CD14-positive monocyte (primary cell): Measurements from ENCODE around the gene GNG4. TPM values are rescaled to one million over a fixed set of nuclear protein-coding genes. Genes with fewer than 3 reads are reported as not detected.

ENCODE experiments used
- DNase-seq, 3 donors: peaks; one replicate each; pipeline ENCODE4 v3.0.0-alpha.2; 2011 to 2022
- H2AFZ ChIP-seq: 2 replicates; pipeline ENCODE4 v1.6.0; 2012; ENCODE audit warnings: mild to moderate bottlenecking, low read depth, low read length, inconsistent platforms; ENCODE audit not compliant: insufficient read depth, poor library complexity, severe bottlenecking
- H3K27ac ChIP-seq, 2 donors: 1 replicate in 1 of 2; 2 replicates in 1 of 2; pipeline ENCODE4 v1.5.1; 2012 to 2013; ENCODE audit warnings: low read length in 2 of 2, control low read depth in 1 of 2, inconsistent platforms in 1 of 2, low read depth in 1 of 2, mild to moderate bottlenecking in 1 of 2
- H3K27me3 ChIP-seq, 2 donors: one replicate each; pipeline versions ENCODE4 v1.6.0 to v1.6.1; 2011 to 2013; ENCODE audit warnings: low read length in 2 of 2; ENCODE audit not compliant: control insufficient read depth in 2 of 2, insufficient read depth in 2 of 2
- H3K36me3 ChIP-seq, 2 donors: replicated peaks in 1 of 2; 1 replicate in 1 of 2; 2 replicates in 1 of 2; pipeline versions ENCODE4 v1.5.1 to v1.6.1; 2012 to 2013; ENCODE audit warnings: low read length in 2 of 2, control low read depth in 1 of 2, inconsistent platforms in 1 of 2, mild to moderate bottlenecking in 1 of 2; ENCODE audit not compliant: insufficient read depth in 2 of 2, control insufficient read depth in 1 of 2
- H3K4me1 ChIP-seq, 2 donors: 1 replicate in 1 of 2; 2 replicates in 1 of 2; pipeline versions ENCODE4 v1.5.1 to v1.6.1; 2012 to 2013; ENCODE audit warnings: low read length in 2 of 2, control low read depth in 1 of 2, inconsistent platforms in 1 of 2, mild to moderate bottlenecking in 1 of 2, moderate library complexity in 1 of 2; ENCODE audit not compliant: insufficient read depth in 2 of 2, control insufficient read depth in 1 of 2
- H3K4me2 ChIP-seq: replicated peaks from 2 replicates; pipeline ENCODE3; 2012; ENCODE audit warnings: low read length, moderate library complexity, mild to moderate bottlenecking; ENCODE audit not compliant: poor library complexity, severe bottlenecking; ENCODE audit errors: extremely low read depth
- H3K4me3 ChIP-seq, 3 experiments: fragments of 200-600 bp in 1 of 3; sonication (generic) in 1 of 3; replicated peaks in 1 of 3; 1 replicate in 2 of 3; 2 replicates in 1 of 3; pipeline ENCODE4 v1.5.1; 2011 to 2013; ENCODE audit warnings: low read length in 3 of 3, mild to moderate bottlenecking in 3 of 3, control low read depth in 2 of 3, low read depth in 2 of 3, inconsistent platforms in 1 of 3, moderate library complexity in 1 of 3
- H3K79me2 ChIP-seq: 2 replicates; pipeline ENCODE4 v1.6.0; 2012; ENCODE audit warnings: mild to moderate bottlenecking, control low read depth, inconsistent platforms, low read length, moderate library complexity; ENCODE audit not compliant: insufficient read depth
- H3K9ac ChIP-seq: 2 replicates; pipeline ENCODE4 v1.6.0; 2017; ENCODE audit warnings: low read length, mild to moderate bottlenecking; ENCODE audit not compliant: insufficient read depth, poor library complexity, severe bottlenecking
- H3K9me3 ChIP-seq, 2 donors: replicated peaks in 1 of 2; 1 replicate in 1 of 2; 2 replicates in 1 of 2; pipeline versions ENCODE4 v1.5.1 to v1.6.1; 2012 to 2013; ENCODE audit warnings: low read length in 2 of 2, control low read depth in 1 of 2; ENCODE audit not compliant: control insufficient read depth in 1 of 2, insufficient read depth in 1 of 2
- H4K20me1 ChIP-seq: 2 replicates; pipeline ENCODE4 v1.6.0; 2012; ENCODE audit warnings: mild to moderate bottlenecking, low read length, control low read depth, moderate library complexity; ENCODE audit not compliant: insufficient read depth
- H3K27ac Mint-ChIP-seq, 7 donors: one replicate each; pipeline ENCODE4 v1.8.0; 2020; ENCODE audit warnings: mild to moderate bottlenecking in 7 of 7, mixed read lengths in 7 of 7, moderate library complexity in 6 of 7, inconsistent platforms in 2 of 7
- H3K27me3 Mint-ChIP-seq, 3 donors: one replicate each; pipeline ENCODE4 v1.8.0; 2021 to 2022; ENCODE audit warnings: low read depth in 3 of 3, mild to moderate bottlenecking in 3 of 3, mixed read lengths in 3 of 3, moderate library complexity in 3 of 3, inconsistent platforms in 1 of 3
- H3K36me3 Mint-ChIP-seq, 2 donors: one replicate each; pipeline ENCODE4 v1.8.0; 2020; ENCODE audit warnings: mixed read lengths in 2 of 2, inconsistent platforms in 1 of 2, mild to moderate bottlenecking in 1 of 2
- H3K4me1 Mint-ChIP-seq: one replicate; pipeline ENCODE4 v1.8.0; 2020; ENCODE audit warnings: mild to moderate bottlenecking, mixed read lengths
- H3K4me3 Mint-ChIP-seq, 2 donors: one replicate each; pipeline ENCODE4 v1.8.0; 2020; ENCODE audit warnings: mild to moderate bottlenecking in 2 of 2, mixed read lengths in 2 of 2, moderate library complexity in 1 of 2
- H3K9me3 Mint-ChIP-seq, 7 donors: one replicate each; pipeline ENCODE4 v1.8.0; 2020 to 2022; ENCODE audit warnings: mixed read lengths in 7 of 7, mild to moderate bottlenecking in 6 of 7, moderate library complexity in 6 of 7, inconsistent platforms in 2 of 7
- WGBS: methylation state at CpG from one replicate; pipeline ENCODE4 v1.1.5; 2013; ENCODE audit warnings: missing lambda C conversion rate; ENCODE audit not compliant: insufficient coverage; 5-methylcytosine and 5-hydroxymethylcytosine counted together
- intact Hi-C, 2 donors: fragments of 100-400 bp; cut with micrococcal nuclease; formaldehyde crosslinking; loops; one replicate each; pipeline versions ENCODE4 v1.15.0 to v1.15.1; 2023
- polyA plus RNA-seq, 3 donors: library from polyadenylated mRNA; depleted of rRNA in 1 of 3; unstranded in 2 of 3; stranded (reverse) in 1 of 3; fragments of 300-500 nt in 2 of 3; fragments of >200 nt in 1 of 3; fragmentation: Illumina TruSeq in 2 of 3; gene quantifications; 1 replicate in 2 of 3; 2 replicates in 1 of 3; pipeline ENCODE4 v1.2.3, GENCODE V29; 2012 to 2021
- TF ChIP-seq, protein P1 (sequence below): fragments of 200-600 bp; IDR thresholded peaks from one replicate; pipeline ENCODE4 v1.8.0; 2022; ENCODE audit warnings: antibody characterized with exemption, mild to moderate bottlenecking

GNG4 gene
- polyA plus RNA-seq, 3 donors: not detected

- Histone ChIP-seq H3K4me3 (no peak overlapping the region), H4K20me1 (no peaks in the 10 kb centered on the region), H3K79me2 (no peaks in the 10 kb centered on the region), H3K4me2 (no peak overlapping the region), H3K9ac (no peak overlapping the region), H3K36me3 (no peaks in the 10 kb centered on the region), H3K27ac (no peak overlapping the region), H3K4me1 (no peaks in the 10 kb centered on the region), H3K27me3 (no peaks in the 10 kb centered on the region), H3K9me3 (no peaks in the 10 kb centered on the region), H2AFZ (no peak overlapping the region)
- H3K27me3 Mint-ChIP-seq: peaks cover 6 to 16% (median 8%) of the 10 kb centered on the region in 3 donors
- peaks cover 0 to 3% (median 0%) of the 10 kb centered on the region in 7 donors for H3K9me3 Mint-ChIP-seq
- peaks cover 5% of the 10 kb centered on the region for H3K4me1 Mint-ChIP-seq
- intact Hi-C loops: no loop called here
- no peak overlapping the region for H3K4me3 Mint-ChIP-seq
- H3K27ac Mint-ChIP-seq: no peak overlapping the region
- TF ChIP-seq, protein P1, sequence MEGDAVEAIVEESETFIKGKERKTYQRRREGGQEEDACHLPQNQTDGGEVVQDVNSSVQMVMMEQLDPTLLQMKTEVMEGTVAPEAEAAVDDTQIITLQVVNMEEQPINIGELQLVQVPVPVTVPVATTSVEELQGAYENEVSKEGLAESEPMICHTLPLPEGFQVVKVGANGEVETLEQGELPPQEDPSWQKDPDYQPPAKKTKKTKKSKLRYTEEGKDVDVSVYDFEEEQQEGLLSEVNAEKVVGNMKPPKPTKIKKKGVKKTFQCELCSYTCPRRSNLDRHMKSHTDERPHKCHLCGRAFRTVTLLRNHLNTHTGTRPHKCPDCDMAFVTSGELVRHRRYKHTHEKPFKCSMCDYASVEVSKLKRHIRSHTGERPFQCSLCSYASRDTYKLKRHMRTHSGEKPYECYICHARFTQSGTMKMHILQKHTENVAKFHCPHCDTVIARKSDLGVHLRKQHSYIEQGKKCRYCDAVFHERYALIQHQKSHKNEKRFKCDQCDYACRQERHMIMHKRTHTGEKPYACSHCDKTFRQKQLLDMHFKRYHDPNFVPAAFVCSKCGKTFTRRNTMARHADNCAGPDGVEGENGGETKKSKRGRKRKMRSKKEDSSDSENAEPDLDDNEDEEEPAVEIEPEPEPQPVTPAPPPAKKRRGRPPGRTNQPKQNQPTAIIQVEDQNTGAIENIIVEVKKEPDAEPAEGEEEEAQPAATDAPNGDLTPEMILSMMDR: no peak
- no peak for DNase-seq
- no peaks in the 10 kb centered on the region for H3K36me3 Mint-ChIP-seq
- 100% methylated on average over 1 of the region's 3 CpGs for WGBS
Observed at GRCh38 chr1:235625340-235625739, 24.2 kb downstream of the GNG4 start.

DNA sequence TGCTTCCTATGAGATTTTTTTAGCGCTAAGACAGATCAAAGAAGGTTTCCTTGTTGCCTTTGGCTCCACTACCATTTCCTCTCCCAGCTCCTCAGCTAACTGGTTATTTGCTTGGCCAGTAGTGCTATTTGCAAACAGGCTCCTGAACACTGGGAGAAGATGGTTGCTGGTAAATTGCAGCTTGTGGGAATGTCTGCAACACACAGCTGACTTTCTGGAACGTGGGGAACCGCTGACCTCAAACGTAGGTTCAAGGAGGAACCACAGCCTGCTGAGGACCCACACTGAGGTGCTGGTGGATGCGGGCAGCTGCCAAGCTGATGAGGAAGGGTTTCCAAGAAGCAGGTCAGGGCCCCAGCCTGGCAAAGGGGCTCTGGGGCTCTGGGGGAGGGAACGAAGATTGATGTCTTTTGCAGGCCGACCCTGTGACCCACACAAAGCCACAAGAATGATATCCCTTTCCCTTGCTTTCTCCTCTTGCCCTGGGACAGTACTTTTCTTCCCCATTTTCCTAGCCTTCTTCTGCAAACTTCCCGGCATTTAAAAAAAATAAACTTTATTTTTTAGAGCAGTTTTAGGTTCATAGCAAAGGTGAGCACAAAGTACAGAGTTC, 24.8 kb downstream of the GNG4 start:
- Histone ChIP-seq H3K36me3 (no peaks in the 10 kb centered on the region), H3K9me3 (no peaks in the 10 kb centered on the region), H3K27ac (no peak overlapping the region), H4K20me1 (no peaks in the 10 kb centered on the region), H3K4me3 (no peak overlapping the region), H2AFZ (peak overlapping the region; percentile 24), H3K27me3 (no peaks in the 10 kb centered on the region), H3K4me1 (no peaks in the 10 kb centered on the region), H3K4me2 (no peak overlapping the region), H3K79me2 (no peaks in the 10 kb centered on the region), H3K9ac (no peak overlapping the region)
- Mint-ChIP-seq H3K4me1 (peaks cover 5% of the 10 kb centered on the region), H3K4me3 (no peak overlapping the region), H3K27ac (no peak overlapping the region), H3K9me3 (peaks cover 0 to 3% (median 0%) of the 10 kb centered on the region in 7 donors), H3K27me3 (peaks cover 6 to 16% (median 8%) of the 10 kb centered on the region in 3 donors), H3K36me3 (no peaks in the 10 kb centered on the region)
- intact Hi-C loops: no loop called here
- DNase-seq: no peak
- TF ChIP-seq, protein P1: no peak
- 23% methylated on average over 6 of the region's 8 CpGs for WGBS
